Sigmoid colon (tissue), 7 donors: ENCODE data around the gene PTPRT. TPM values are rescaled to one million over a fixed set of nuclear protein-coding genes. Genes with fewer than 3 reads are reported as not detected.

Source experiments
- DNase-seq: peaks from one replicate; pipeline ENCODE4 v3.0.0-alpha.2; 2019
- H3K27ac ChIP-seq, 4 donors: fragments of 200-600 bp; sonication (generic); one replicate each; pipeline ENCODE4 v1.5.1; 2016 to 2019; ENCODE audit warnings: mild to moderate bottlenecking in 1 of 4
- H3K27me3 ChIP-seq, 3 donors: fragments of 200-600 bp; sonication (generic); one replicate each; pipeline ENCODE4 v1.5.1; 2019; ENCODE audit warnings: mild to moderate bottlenecking in 1 of 3
- H3K36me3 ChIP-seq, 4 donors: fragments of 200-600 bp; sonication (generic); one replicate each; pipeline ENCODE4 v1.5.1; 2016 to 2019
- H3K4me1 ChIP-seq, 4 donors: fragments of 200-600 bp; sonication (generic); one replicate each; pipeline ENCODE4 v1.5.1; 2017 to 2019
- H3K4me3 ChIP-seq, 4 donors: fragments of 200-600 bp; sonication (generic); one replicate each; pipeline ENCODE4 v1.5.1; 2017 to 2019; ENCODE audit warnings: mild to moderate bottlenecking in 2 of 4, moderate library complexity in 1 of 4
- H3K9me3 ChIP-seq, 4 donors: fragments of 200-600 bp in 3 of 4; sonication (generic) in 3 of 4; one replicate each; pipeline versions ENCODE4 v1.5.1 to v1.6.1; 2013 to 2019
- CTCF ChIP-seq, 4 experiments: fragments of 450-650 bp in 3 of 4; fragments of 200-600 bp in 1 of 4; IDR thresholded peaks; one replicate each; pipeline ENCODE4 v1.5.1; 2016 to 2019; ENCODE audit warnings: antibody characterized with exemption in 4 of 4, mild to moderate bottlenecking in 3 of 4, moderate library complexity in 2 of 4
- EP300 ChIP-seq, 4 donors: sonication (generic); formaldehyde crosslinking; IDR thresholded peaks; one replicate each; pipeline ENCODE4 v1.6.1; 2017; ENCODE audit warnings: antibody characterized with exemption in 4 of 4
- POLR2A ChIP-seq, 2 donors: fragments of 450-650 bp; IDR thresholded peaks; one replicate each; pipeline ENCODE4 v1.6.1; 2016; ENCODE audit warnings: antibody characterized with exemption in 2 of 2, mild to moderate bottlenecking in 2 of 2, moderate library complexity in 2 of 2
- POLR2AphosphoS5 ChIP-seq, 4 donors: sonication (generic); formaldehyde crosslinking; IDR thresholded peaks; one replicate each; pipeline ENCODE4 v1.6.1; 2017; ENCODE audit warnings: antibody characterized with exemption in 4 of 4
- WGBS, 2 donors: extraction: QIAGEN DNeasy Blood & Tissue Kit; methylation state at CpG; one replicate each; pipeline ENCODE4 v1.1.7; 2013; 5-methylcytosine and 5-hydroxymethylcytosine counted together
- intact Hi-C: fragments of 100-400 bp; cut with DNase I; formaldehyde crosslinking; loops from one replicate; pipeline ENCODE4 v1.15.1; 2023
- polyA plus RNA-seq, 3 donors: library from polyadenylated mRNA; stranded (reverse); fragments of 200-250 nt; gene quantifications; one replicate each; pipeline ENCODE4 v1.2.3, GENCODE V29; 2013
- total RNA-seq, 4 donors: library from RNA; depleted of rRNA; stranded (reverse); fragments of >200 nt; gene quantifications; one replicate each; pipeline ENCODE4 v1.1.0, GENCODE V29; 2016
- donor health status: healthy with polysubstance abuse.
- donor health status: Bipolar disorder and iron deficiency.
- donor health status: healthy.

The PTPRT gene
- total and polyA plus RNA-seq, 7 donors, result under 0.01 to 0.41 (median 0.12) TPM; not detected in 3

GRCh38 chr20:43017241-43018030, 172.3 kb downstream of the PTPRT start:
- Histone ChIP-seq H3K4me3 (no peak overlapping the region), H3K27me3 (no peaks in the 10 kb centered on the region), H3K27ac (no peak overlapping the region), H3K36me3 (no peaks in the 10 kb centered on the region), H3K9me3 (no peaks in the 10 kb centered on the region), H3K4me1 (no peaks in the 10 kb centered on the region)
- no peak for DNase-seq
- WGBS, 2 donors, result 40 to 42% methylated on average over 13 of the region's 13 CpGs
- TF ChIP-seq EP300 (IDR thresholded peaks at IDR 0.05), result no peak
- no peak for TF ChIP-seq CTCF (IDR thresholded peaks at IDR 0.05)
- TF ChIP-seq POLR2AphosphoS5 (IDR thresholded peaks at IDR 0.05), result no peak
- TF ChIP-seq POLR2A (IDR thresholded peaks at IDR 0.05), result no peak
- intact Hi-C loops, result no loop called here

- Histone ChIP-seq H3K27ac (no peak overlapping the region), H3K4me3 (no peak overlapping the region), H3K36me3 (no peaks in the 10 kb centered on the region), H3K9me3 (no peaks in the 10 kb centered on the region), H3K27me3 (no peaks in the 10 kb centered on the region), H3K4me1 (no peaks in the 10 kb centered on the region)
- TF ChIP-seq CTCF (IDR thresholded peaks at IDR 0.05) (no peak), POLR2A (IDR thresholded peaks at IDR 0.05) (no peak), POLR2AphosphoS5 (IDR thresholded peaks at IDR 0.05) (no peak), EP300 (IDR thresholded peaks at IDR 0.05) (no peak)
- intact Hi-C loops, result no loop called here
- no peak for DNase-seq
- WGBS, 2 donors, result 58 to 61% methylated on average over 4 of the region's 4 CpGs
Measured at GRCh38 chr20:43016257-43016656, 173.4 kb downstream of the PTPRT start.

- 87 to 97% methylated on average over 1 of the region's 1 CpG for WGBS, 2 donors
- TF ChIP-seq POLR2A (IDR thresholded peaks at IDR 0.05), result no peak
- no peak for TF ChIP-seq EP300 (IDR thresholded peaks at IDR 0.05)
- TF ChIP-seq POLR2AphosphoS5 (IDR thresholded peaks at IDR 0.05), result no peak
- no peak for TF ChIP-seq CTCF (IDR thresholded peaks at IDR 0.05)
- H3K4me3 ChIP-seq, result no peak overlapping the region
- intact Hi-C loops, result no loop called here
- H3K27me3 ChIP-seq, result no peaks in the 10 kb centered on the region
- H3K9me3 ChIP-seq, result no peaks in the 10 kb centered on the region
- no peaks in the 10 kb centered on the region for H3K4me1 ChIP-seq
- H3K36me3 ChIP-seq, result no peaks in the 10 kb centered on the region
- no peak overlapping the region for H3K27ac ChIP-seq
- DNase-seq, result no peak
Measured at GRCh38 chr20:43015566-43015965, 174.1 kb downstream of the PTPRT start.

GRCh38 chr20:43014206-43014605, 175.5 kb downstream of the PTPRT start:
- 83 to 86% methylated on average over 6 of the region's 6 CpGs for whole genome bisulfite sequencing, 2 donors
- TF ChIP-seq EP300 (IDR thresholded peaks at IDR 0.05), result no peak
- no peak for TF ChIP-seq POLR2AphosphoS5 (IDR thresholded peaks at IDR 0.05)
- TF ChIP-seq CTCF (IDR thresholded peaks at IDR 0.05), result no peak
- TF ChIP-seq POLR2A (IDR thresholded peaks at IDR 0.05), result no peak
- Histone ChIP-seq H3K9me3 (no peaks in the 10 kb centered on the region), H3K4me3 (no peak overlapping the region), H3K27ac (no peak overlapping the region), H3K4me1 (no peaks in the 10 kb centered on the region), H3K36me3 (no peaks in the 10 kb centered on the region), H3K27me3 (no peaks in the 10 kb centered on the region)
- no peak for DNase-seq
- intact Hi-C loops, result no loop called here

GRCh38 chr20:43011491-43011890, 178.2 kb downstream of the PTPRT start:
- Histone ChIP-seq H3K36me3 (no peaks in the 10 kb centered on the region), H3K4me1 (no peaks in the 10 kb centered on the region), H3K27ac (no peak overlapping the region), H3K27me3 (no peaks in the 10 kb centered on the region), H3K4me3 (no peak overlapping the region), H3K9me3 (no peaks in the 10 kb centered on the region)
- 83 to 92% methylated on average over 3 of the region's 3 CpGs for WGBS, 2 donors
- DNase-seq, result no peak
- intact Hi-C loops, result no loop called here
- no peak for TF ChIP-seq CTCF (IDR thresholded peaks at IDR 0.05)
- TF ChIP-seq POLR2A (IDR thresholded peaks at IDR 0.05), result no peak
- TF ChIP-seq POLR2AphosphoS5 (IDR thresholded peaks at IDR 0.05), result no peak
- TF ChIP-seq EP300 (IDR thresholded peaks at IDR 0.05), result no peak
